GM18909 (cell line): Measurements from ENCODE around the gene ADAD2.

ENCODE experiments used
- ATAC-seq: cut with Tn5 transposase; IDR thresholded peaks from one replicate; pipeline ENCODE4 v1.9.1; 2021; ENCODE audit warnings: mild to moderate bottlenecking; ENCODE audit not compliant: unreplicated experiment, poor library complexity

The ADAD2 gene

DNA sequence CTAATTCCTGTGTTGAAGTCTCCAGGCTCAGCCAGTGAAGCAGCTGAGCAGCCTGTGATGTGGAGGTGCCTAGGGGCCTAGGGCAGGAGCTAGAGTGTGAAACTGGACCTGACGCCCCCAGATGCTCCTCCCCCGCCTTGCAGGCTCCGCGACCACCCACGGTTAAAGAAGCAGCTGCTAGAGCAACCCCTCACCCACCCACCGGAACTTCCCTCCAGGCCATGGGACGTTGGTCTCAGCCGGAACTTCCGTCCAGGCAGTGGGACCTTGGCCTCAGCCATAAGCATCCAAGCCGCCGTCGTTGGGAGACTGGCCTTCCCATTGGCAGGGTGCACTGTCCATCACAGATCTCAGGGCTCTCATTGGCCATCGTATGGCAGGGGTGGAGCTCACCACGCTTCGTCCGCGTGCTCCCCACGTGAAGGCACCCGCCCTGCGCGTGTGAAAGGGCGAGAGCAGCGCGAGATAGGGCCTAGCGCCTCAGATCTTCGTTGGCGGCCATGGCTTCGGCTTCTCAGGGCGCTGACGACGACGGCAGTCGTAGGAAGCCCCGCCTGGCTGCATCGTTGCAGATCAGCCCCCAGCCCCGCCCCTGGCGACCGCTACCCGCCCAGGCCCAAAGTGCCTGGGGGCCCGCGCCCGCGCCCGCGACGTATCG lies at the start of gene ADAD2:
TSS of gene ADAD2 (plus strand) at position 427 of the 658 bp plus-strand sequence. CDS start at position 501, 74 bp downstream.
- no peak for ATAC-seq

DNA sequence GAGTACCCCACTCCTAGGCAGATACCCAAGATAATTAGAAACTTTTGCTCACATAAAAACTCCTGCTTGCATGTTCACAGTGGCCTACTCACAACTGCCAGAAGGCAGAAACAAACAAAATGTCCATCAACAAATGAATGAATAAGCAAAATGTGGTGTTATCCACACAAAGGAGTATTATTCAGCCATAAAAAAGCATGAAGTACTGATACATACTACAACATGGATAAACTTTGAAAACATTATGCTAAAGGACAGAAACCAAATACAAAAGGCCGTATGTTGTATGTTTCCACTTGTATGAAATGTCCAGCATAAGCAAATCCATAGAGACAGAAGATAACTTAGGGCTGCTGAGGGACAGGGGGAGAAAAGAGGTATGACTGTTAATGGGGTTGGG lies 47.9 kb upstream of the ADAD2 start:
- ATAC-seq, result no peak

DNA sequence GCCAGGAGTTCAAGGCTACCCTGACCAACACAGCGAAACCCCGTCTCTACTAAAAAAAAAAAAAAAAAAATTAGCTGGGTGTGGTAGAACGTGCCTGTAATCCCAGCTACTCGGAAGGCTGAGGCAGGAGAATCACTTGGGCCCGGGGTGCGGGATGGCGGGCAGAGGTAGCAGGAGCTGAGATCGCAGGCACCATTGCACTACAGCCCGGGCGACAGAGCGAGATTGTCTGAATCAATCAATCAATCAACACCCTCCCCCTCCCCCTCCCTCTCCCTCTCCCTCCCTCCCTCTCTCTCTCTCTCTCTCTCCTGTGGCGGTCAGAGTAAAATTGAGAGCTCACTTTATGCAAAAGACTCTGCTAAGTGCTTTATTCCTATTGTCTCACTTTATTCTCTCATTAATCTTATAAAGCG lies 47.2 kb upstream of the ADAD2 start:
- ATAC-seq, result no peak

DNA sequence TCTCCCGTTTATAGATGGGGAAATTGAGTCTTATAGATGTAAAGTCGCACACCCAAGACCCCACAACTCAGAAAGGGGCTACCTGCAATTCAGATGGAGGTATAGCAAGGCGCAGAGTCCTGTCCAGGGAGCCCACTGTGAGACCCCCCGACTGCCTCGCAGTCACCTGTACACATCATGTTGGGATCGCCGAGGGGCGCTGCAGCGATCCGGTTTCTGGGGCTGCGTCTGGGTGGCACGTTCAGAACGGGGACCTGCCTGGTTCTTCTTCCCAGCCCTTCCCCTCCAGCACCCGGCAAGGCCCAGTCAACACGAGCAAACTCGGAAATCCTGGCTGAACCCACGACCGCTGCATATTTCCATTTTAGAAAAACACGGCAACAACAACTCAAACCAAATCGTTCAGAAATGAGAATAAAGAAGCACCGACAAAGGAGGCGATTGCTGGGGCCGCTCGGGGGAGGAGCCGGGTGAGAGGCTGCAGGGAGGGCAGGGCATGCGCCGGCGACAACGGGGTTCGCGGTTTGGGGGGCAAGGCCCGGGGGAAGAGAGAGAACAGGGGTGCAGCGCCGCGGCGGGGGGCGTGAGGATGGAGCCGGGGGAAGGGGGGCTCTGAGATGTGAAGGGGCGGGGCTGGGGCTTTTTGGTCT lies 46.6 kb upstream of the ADAD2 start:
- ATAC-seq, result peak; percentile 11

DNA sequence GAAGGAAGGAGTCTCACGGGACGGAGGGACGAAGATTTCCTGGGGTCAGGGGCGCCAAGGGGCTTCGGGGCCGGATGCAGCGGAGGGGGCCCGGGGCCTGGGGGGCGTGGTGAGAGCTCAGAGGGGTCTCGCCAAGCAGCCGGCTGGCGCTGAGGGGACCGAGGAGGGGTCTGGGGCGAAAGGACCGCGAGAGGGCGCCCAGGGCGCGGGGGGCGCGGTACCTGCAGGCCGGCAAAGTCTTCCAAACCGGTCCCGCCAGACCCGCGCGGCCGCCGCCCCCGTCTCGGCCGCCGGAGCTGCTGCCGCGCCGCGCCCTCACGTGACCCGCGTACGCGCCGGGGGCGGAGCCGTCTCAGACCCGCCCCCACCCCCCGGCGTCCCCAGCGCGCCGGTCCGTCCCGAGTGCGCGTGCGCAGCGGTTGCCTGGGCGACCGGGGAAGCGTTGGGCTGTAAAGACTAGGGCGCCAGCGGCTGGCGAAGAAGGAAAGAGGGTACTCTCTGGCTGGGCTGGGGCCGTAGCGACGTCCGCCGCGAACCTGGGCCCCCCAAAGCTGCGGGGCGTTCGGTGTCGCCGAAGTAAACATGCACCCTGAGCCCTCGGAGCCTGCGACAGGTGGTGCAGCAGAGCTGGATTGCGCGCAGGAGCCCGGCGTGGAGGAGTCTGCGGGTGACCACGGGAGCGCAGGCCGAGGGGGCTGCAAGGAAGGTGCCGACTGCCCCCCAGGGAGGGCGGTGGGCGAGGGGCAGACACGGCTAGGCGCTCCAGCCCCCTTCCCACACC lies 45.9 kb upstream of the ADAD2 start, which contains the start of the genes DNAAF1 and HSDL1:
TSS of gene DNAAF1 (plus strand) at position 450 of the 781 bp plus-strand sequence. CDS start at position 583, 133 bp downstream.
TSS of gene HSDL1 (minus strand) at position 319 of the 781 bp plus-strand sequence. CDS start 13,856 bp downstream, outside the sequence.
- ATAC-seq, result peak; percentile 89

DNA sequence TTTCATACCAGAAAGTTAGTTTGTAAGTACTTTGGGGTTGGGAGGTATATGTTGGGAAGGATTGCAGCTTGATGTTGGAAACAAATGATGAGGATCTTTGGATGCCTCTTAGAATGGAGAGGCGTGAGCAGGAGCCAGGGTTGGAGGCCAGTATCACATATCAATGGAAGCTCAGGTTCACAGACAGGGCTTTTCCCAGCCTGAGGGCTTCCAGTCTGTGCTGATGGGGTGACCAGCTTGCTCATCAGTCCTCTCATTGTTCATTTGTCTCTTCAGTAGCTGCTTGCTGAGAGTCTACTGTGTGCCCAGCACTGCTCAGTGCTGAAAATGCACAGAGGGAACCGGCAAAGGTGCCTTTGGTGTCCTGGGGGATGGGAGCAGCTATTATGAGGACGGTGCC lies 40.0 kb upstream of the ADAD2 start:
- ATAC-seq, result no peak

DNA sequence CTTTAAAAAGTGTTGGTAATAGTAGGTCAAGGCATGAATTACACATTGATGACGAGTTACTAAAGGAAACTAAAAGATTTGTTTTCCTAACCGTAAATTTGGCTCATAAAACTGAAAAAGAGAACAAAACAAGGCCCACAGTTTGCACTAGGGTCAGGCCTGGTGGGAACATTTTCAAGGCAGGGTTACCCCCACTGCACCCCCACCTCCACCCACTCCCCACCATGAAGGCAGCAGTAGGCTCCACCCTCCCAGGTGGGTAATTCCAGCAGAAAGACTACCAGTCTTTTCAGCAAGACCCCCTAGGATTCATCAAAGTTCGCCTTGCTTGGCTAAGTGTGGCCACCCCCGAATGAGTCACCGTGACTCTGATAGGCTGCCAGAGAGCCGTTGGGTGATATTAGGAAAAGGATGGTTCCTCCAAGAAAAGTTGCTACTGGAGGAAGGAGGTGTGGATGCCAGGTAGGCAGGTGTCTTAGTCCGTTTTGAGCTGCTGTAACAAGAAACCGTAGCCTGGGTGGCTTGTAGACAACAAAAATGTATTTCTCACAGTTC lies 37.2 kb upstream of the ADAD2 start:
- ATAC-seq, result no peak

DNA sequence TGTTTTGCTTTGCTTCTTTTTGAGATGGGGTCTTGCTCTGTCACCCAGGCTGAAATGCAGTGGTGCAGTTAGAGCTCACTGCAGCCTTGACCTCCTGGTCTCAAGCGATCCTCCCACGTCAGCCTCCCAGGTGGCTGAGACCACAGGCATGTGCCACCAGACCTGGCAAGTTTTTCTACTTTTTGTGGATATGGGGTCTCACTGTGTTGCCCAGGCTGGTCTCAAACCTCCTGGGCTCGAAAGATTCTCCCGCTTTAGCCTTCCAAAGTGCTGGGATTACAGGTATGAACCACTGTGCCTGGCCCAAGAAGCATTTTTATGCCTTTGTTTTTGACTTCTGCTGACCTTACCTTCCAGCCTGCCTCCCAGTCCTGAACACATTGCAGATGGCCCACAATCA lies 35.7 kb upstream of the ADAD2 start:
- ATAC-seq, result no peak

DNA sequence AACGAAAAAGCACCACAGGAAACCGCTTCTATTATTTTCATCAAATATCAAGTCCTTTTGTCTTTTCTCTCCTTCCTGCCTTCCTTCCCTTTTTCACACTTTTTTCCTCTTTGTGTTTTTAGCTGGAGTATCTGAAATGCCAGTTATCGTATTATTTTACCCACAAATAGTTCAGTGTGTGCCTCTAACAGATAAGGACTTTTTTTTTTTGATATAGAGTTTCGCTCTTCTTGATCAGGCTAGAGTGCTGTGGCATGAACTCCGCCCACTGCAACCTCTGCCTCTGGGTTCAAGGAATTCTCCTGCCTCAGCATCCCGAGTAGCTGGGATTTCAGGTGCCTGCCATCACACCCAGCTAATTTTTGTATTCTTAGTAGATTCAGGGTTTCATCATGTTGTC lies 35.2 kb upstream of the ADAD2 start:
- ATAC-seq, result no peak

DNA sequence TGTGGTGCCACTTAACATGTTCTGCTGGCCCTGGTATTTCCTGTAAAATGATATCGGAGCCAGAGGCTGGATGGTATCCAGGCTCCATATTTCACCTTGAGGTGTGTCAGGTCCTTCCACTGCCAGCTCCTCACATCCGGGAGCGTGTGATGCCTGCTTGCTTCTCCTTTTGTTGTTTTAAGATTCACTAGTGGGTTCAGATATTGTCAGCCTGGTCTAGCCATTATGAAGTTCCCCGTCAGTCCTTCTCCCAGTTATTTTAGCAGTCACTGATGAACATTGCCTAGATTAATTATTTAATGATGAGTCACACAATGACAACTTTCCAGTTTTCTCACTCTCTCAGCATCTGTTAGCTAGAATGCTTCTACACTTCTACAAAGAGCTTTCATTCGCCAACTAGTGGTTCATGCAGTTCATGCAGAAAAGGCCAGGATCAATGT lies 34.6 kb upstream of the ADAD2 start:
- ATAC-seq, result no peak

DNA sequence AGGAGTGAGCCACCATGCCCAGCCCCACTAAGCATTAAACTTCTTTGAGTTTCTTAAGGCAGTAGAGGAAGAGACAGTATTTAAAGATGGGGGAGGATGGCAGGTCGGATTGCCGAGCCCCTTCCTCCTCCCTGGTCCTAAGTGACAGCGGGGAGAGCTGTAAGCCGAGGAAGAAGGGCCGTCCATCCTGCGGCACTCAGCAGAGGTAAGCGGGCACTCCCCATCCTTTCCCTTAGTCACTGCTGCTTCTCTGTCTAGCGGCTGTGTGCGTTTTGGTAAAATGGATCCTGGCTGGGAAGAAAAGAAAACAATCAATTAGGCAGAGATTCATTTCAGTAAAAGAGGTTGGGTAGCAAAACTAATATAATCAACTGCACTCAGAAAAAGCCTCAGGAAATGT lies 31.9 kb upstream of the ADAD2 start:
- no peak for ATAC-seq

DNA sequence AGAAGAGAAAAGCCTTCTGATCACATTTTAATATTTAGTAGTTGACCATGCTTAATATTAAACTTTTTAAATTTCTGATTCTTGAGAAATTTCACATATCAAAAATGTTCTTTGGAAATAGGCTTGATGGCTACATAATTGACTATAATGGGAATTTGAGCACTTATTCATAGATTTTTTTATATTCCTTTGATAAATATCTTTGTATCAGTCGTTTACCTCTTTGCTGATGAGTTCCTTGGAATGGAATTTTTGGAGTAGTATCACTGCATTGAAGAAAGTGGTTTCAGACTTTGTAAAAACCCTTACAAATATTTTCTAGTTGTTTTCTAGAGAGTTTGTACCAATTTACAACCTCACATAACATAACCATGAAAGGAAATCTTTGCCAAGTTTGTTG lies 31.2 kb upstream of the ADAD2 start:
- ATAC-seq, result no peak

DNA sequence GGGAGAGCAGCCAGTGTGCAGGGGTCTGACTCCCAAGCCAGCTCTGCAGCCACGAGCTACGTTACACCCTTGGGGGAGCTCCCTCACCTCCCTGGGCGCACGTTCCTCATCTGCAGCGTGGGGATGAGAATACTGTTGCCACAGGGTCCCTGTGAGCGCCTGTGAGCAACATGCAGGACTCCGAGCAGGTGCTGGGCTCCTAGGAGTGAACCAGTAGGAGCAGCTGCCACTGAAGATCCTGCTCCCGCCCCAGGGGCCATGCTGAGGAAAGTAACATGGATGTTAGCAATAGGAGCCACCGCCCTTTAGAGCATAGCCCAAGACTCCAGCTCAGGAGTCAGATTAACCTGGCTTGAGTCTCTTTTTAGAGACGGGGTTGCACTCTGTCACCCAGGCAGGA lies 29.9 kb upstream of the ADAD2 start:
- no peak for ATAC-seq

DNA sequence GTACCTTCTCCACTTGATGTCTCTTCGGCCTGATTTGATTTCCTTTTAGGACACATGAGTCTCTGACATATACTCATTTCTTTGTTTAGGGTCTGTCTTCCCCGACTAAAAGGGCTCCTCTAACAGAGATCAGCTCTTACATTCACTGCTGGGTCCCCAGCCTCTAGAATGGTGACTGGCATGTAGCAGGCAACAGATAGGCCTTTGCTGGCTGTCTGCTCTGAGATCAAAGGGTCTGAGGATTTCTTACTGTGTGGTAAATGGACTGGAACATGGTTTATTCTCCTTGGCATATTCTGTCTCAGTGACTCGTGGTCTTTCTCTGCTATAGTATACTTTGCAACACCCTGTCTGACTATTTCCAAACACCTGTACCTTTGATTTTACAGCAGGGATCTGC lies 29.2 kb upstream of the ADAD2 start:
- ATAC-seq, result no peak

DNA sequence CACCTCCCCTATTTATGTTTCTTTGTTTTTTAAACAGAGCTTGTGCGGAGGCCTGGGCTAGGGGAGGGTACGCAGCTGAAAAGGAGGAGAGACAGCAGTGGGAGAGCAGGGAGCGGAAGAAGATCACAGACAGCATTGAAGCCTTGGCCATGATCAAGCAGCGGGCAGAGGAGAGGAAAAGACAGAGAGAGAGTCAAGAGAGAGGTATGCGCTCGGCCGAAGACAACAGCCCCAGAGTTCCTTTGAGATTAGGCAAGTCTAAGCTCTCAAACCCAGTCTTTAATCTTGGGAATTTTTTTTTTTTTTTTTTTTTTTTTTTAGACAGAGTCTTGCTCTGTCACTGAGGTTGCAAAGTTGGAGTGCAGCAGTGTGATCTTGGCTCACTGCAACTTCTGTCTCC lies 25.2 kb upstream of the ADAD2 start:
- ATAC-seq, result no peak

DNA sequence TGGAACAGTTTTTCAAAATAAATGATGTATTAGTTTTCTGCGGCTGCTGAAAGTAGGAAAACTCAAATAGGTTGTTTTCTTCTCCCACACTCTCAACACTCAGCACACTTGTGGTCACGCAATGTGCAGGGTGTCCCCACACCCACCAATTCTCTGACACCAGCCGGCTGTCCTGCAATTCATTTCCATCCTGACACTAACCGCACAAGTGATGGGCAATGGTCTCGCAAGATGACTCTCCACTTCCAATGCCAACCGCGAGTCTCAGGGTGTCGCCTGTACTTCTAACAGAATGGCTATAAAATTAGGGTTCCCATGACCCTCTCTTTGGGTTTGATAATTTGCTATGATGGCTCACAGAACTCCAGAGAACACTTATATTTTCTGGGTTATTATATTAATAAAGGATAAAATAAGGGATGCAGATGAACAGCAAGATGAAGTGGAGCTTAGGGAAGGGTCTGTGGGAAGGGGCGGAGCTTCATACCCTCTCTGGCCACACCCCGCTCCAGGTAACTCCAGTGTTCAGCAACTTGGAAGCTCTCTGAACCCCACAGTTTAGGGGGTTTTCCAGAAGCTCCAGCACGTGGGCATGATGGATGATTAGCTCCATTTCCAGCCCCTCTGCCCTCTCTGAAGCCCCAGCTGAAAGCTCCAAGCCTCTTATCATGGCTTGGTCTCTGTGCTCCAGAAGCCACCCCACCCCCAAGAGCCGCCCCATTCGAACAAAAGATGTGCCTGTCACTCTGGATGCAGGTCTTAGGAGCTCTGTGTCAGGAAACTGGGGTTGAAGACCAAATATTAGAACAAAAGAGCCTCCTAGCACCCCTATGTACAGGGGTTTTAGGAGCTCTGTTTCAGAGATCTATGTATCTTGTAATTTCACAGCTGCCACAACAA lies 23.9 kb upstream of the ADAD2 start:
- ATAC-seq, result no peak

DNA sequence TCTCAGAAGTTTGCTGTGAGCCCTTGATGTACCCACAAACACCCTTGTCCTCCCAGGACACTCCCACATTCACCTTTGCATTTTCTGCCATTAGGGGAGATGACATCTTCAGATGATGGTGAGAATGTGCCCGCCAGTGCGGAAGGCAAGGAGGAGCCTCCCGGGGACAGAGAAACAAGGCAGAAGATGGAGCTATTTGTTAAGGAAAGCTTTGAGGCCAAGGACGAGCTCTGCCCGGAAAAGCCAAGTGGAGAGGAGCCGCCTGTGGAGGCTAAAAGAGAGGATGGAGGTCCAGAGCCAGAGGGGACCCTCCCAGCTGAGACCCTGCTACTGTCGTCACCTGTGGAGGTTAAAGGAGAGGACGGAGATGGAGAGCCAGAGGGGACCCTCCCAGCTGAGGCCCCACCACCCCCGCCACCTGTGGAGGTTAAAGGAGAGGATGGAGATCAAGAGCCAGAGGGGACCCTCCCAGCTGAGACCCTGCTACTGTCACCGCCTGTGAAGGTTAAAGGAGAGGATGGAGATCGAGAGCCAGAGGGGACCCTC lies 21.1 kb upstream of the ADAD2 start:
- no peak for ATAC-seq

DNA sequence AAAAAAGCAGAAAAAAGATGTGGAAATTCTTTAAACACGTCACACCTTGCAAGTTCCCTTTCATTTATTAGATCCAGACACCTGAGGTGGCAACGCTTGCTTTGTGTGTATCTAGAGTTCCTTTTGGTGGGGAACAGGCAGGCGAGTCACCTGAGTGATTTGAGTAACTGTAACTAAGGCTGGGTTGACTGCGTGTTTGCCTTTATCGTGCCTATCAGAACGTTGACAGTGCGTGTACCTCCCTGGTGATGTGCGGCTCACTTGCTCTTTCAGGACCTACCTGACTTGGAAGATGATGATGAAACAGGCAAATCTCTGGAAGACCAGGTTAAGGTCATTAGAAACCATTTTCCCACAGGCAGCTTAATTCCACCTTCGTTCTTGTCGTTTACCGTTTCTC lies 16.6 kb upstream of the ADAD2 start:
- no peak for ATAC-seq

DNA sequence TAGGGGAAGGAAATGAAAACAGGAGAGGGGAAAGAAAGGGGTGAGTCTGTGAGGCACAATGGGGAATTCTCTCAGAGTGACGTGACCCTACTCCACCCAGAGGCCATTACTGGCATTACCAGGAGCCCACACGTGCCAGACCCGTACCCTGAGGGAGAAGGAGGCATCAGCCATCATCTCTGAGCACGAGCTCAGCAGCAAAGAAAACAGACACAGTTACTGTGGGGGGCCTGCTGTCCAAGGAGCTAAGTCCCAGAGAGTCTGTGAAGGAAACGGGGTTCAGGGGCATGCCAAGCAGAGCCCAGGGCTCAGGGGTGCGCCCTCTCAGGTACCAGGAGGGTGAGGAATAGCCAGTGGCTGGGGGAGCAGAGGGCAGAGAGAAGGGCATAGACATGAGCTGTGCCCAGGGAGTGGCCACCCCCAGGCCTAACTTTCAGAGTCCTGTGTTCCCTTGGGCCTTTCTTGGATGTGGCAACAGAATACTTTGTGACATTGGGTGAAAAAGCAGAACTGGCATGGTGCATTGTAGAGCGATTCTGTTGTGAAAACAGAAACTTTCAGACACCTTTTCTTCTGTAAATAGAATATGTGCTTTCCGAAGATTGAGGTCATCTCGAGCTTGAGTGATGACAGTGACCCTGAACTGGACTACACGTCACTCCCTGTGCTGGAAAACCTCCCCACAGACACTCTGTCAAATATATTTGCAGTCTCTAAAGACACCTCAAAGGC lies 15.4 kb upstream of the ADAD2 start:
- peak; percentile 88 for ATAC-seq
